H1 (cell line): Measurements from ENCODE around the gene SNRNP70. TPM values are rescaled to one million over a fixed set of nuclear protein-coding genes. Genes with fewer than 3 reads are reported as not detected.

ENCODE experiments used
- CTBP2 ChIP-seq: IDR thresholded peaks from 2 replicates; pipeline ENCODE4 v1.7.0; 2011; ENCODE audit warnings: borderline replicate concordance, mild to moderate bottlenecking, moderate library complexity, mixed read lengths, low read length; ENCODE audit not compliant: insufficient read depth, insufficient read length
- EP300 ChIP-seq, 2 experiments: IDR thresholded peaks; 1 replicate in 1 of 2; 2 replicates in 1 of 2; pipeline ENCODE4 v1.6.1; 2011 to 2012; ENCODE audit warnings: low read depth in 2 of 2, low read length in 2 of 2, mild to moderate bottlenecking in 2 of 2, borderline replicate concordance in 1 of 2, inconsistent platforms in 1 of 2, moderate library complexity in 1 of 2
- POU5F1 ChIP-seq: IDR thresholded peaks from 2 replicates; pipeline ENCODE4 v1.6.1; 2011; ENCODE audit warnings: low read depth, mild to moderate bottlenecking, low read length, moderate library complexity
- SIX5 ChIP-seq: IDR thresholded peaks from 2 replicates; pipeline ENCODE4 v1.6.1; 2011; ENCODE audit warnings: mild to moderate bottlenecking, low read depth, low read length
- polyA plus RNA-seq, 7 experiments: library from polyadenylated mRNA; depleted of rRNA in 3 of 7; stranded (reverse) in 5 of 7; unstranded in 2 of 7; fragments of >200 nt in 5 of 7; fragments of 200-250 nt in 2 of 7; gene quantifications; 1 replicate in 5 of 7; 2 replicates in 1 of 7; 4 replicates in 1 of 7; pipeline versions ENCODE4 v1.2.1 to v1.2.3, GENCODE V29; 2011 to 2013; ENCODE audit warnings: missing spikeins in 2 of 7, mixed read lengths in 2 of 7
- total RNA-seq: library from RNA; stranded (reverse); fragmentation: NEBNext Ultra II Directional; extraction: Animal tissue kit (Norgen Biotek cat#: 25700); gene quantifications from 2 replicates; pipeline ENCODE4 v1.2.1, GENCODE V29; 2021
- TF ChIP-seq, protein P1 (sequence below): fragments of 300-600 bp; sonication (generic); IDR thresholded peaks from 2 replicates; pipeline ENCODE4 v1.7.1; 2012; ENCODE audit warnings: low read length, moderate library complexity, mild to moderate bottlenecking, inconsistent platforms; ENCODE audit not compliant: insufficient replicate concordance
- TF ChIP-seq, protein P2 (sequence below): IDR thresholded peaks from 2 replicates; pipeline ENCODE4 v1.6.1; 2012; ENCODE audit warnings: inconsistent platforms

SNRNP70 gene
- total and polyA plus RNA-seq, 2 of the 8 experiments (the other 6 are each of a cell fraction or from before 2014, with no cell fraction given): 231 to 235 TPM

DNA sequence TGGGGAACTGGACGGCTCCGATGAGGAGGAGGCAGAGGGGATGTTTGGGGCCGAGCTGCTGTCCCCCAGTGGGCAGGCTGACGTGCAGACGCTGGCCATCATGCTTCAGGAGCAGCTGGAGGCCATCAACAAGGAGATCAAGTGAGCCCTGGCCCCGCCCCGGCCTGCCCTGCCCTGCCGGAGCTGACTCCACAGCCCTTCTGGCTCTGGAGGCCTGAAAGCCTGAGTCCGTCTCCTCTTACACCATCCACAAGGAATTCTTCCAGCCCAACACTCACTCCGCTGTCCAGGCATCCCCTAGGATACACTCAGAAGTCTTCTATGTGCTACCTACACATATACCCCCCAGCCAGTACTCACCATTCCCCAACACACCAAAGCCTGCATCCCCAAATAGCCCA, 51.5 kb downstream of the SNRNP70 start (continued):
- TF ChIP-seq, protein P1, sequence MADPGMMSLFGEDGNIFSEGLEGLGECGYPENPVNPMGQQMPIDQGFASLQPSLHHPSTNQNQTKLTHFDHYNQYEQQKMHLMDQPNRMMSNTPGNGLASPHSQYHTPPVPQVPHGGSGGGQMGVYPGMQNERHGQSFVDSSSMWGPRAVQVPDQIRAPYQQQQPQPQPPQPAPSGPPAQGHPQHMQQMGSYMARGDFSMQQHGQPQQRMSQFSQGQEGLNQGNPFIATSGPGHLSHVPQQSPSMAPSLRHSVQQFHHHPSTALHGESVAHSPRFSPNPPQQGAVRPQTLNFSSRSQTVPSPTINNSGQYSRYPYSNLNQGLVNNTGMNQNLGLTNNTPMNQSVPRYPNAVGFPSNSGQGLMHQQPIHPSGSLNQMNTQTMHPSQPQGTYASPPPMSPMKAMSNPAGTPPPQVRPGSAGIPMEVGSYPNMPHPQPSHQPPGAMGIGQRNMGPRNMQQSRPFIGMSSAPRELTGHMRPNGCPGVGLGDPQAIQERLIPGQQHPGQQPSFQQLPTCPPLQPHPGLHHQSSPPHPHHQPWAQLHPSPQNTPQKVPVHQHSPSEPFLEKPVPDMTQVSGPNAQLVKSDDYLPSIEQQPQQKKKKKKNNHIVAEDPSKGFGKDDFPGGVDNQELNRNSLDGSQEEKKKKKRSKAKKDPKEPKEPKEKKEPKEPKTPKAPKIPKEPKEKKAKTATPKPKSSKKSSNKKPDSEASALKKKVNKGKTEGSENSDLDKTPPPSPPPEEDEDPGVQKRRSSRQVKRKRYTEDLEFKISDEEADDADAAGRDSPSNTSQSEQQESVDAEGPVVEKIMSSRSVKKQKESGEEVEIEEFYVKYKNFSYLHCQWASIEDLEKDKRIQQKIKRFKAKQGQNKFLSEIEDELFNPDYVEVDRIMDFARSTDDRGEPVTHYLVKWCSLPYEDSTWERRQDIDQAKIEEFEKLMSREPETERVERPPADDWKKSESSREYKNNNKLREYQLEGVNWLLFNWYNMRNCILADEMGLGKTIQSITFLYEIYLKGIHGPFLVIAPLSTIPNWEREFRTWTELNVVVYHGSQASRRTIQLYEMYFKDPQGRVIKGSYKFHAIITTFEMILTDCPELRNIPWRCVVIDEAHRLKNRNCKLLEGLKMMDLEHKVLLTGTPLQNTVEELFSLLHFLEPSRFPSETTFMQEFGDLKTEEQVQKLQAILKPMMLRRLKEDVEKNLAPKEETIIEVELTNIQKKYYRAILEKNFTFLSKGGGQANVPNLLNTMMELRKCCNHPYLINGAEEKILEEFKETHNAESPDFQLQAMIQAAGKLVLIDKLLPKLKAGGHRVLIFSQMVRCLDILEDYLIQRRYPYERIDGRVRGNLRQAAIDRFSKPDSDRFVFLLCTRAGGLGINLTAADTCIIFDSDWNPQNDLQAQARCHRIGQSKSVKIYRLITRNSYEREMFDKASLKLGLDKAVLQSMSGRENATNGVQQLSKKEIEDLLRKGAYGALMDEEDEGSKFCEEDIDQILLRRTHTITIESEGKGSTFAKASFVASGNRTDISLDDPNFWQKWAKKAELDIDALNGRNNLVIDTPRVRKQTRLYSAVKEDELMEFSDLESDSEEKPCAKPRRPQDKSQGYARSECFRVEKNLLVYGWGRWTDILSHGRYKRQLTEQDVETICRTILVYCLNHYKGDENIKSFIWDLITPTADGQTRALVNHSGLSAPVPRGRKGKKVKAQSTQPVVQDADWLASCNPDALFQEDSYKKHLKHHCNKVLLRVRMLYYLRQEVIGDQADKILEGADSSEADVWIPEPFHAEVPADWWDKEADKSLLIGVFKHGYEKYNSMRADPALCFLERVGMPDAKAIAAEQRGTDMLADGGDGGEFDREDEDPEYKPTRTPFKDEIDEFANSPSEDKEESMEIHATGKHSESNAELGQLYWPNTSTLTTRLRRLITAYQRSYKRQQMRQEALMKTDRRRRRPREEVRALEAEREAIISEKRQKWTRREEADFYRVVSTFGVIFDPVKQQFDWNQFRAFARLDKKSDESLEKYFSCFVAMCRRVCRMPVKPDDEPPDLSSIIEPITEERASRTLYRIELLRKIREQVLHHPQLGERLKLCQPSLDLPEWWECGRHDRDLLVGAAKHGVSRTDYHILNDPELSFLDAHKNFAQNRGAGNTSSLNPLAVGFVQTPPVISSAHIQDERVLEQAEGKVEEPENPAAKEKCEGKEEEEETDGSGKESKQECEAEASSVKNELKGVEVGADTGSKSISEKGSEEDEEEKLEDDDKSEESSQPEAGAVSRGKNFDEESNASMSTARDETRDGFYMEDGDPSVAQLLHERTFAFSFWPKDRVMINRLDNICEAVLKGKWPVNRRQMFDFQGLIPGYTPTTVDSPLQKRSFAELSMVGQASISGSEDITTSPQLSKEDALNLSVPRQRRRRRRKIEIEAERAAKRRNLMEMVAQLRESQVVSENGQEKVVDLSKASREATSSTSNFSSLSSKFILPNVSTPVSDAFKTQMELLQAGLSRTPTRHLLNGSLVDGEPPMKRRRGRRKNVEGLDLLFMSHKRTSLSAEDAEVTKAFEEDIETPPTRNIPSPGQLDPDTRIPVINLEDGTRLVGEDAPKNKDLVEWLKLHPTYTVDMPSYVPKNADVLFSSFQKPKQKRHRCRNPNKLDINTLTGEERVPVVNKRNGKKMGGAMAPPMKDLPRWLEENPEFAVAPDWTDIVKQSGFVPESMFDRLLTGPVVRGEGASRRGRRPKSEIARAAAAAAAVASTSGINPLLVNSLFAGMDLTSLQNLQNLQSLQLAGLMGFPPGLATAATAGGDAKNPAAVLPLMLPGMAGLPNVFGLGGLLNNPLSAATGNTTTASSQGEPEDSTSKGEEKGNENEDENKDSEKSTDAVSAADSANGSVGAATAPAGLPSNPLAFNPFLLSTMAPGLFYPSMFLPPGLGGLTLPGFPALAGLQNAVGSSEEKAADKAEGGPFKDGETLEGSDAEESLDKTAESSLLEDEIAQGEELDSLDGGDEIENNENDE: no peak
- TF ChIP-seq, protein P2, sequence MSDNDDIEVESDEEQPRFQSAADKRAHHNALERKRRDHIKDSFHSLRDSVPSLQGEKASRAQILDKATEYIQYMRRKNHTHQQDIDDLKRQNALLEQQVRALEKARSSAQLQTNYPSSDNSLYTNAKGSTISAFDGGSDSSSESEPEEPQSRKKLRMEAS: no peak
- TF ChIP-seq CTBP2 (no peak), POU5F1 (no peak), SIX5 (no peak), EP300 (IDR thresholded peaks at IDR 0.05; ENCODE audit: borderline replicate concordance in 1 of 2, low read depth in 2 of 2, low read length in 2 of 2) (no peak)
